DMS114 treated with DMSO at 0.1 percent for 48 hours (cell line): ENCODE data around the gene LTC4S.

Experiments
- DNase-seq: peaks from one replicate; lab custom pipeline; 2025; ENCODE audit not compliant: unreplicated experiment; lab: John Stamatoyannopoulos, UW

The LTC4S gene

DNA sequence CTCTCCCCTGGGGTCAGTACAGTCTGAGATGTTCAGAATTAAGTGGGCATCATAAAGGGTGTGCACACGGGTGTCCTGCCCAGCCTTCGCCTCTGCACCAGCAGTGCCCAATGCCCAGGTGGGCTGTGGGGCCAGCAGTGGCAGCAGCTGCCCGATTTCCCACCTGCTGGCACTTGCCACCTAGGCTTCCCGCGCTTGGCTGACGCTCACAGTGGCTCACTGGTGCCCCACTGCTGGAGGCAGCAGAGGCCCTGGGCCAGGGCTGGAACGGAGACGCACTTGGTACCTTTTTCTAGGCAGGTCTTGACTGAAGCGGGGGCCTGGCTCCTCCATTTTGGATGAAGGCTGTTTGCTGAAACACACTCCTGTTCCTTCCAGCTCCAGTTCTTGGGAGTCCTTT, 47.8 kb downstream of the LTC4S start:
- DNase-seq, result no peak
